NCI-H460 (cell line): ENCODE results near the gene MEOX2. TPM values are rescaled to one million over a fixed set of nuclear protein-coding genes. Genes with fewer than 3 reads are reported as not detected.

Source experiments
- DNase-seq: peaks from one replicate; pipeline ENCODE4 v3.0.0-alpha.2; 2016; ENCODE audit warnings: low read depth; ENCODE audit errors: extremely low read depth
- total RNA-seq: library from RNA; depleted of rRNA; stranded (reverse); fragments of >200 nt; shearing (Covaris generic); gene quantifications from 2 replicates; pipeline ENCODE4 v1.2.3, GENCODE V29; 2014; rRNA removed

Gene MEOX2
- total RNA-seq, 1 experiment from 2014 or later, result not detected

- no peak for DNase-seq
Measured at GRCh38 chr7:15566476-15566875, 120.0 kb downstream of the MEOX2 start.

- no peak for DNase-seq
Measured at GRCh38 chr7:15561835-15562234, 124.6 kb downstream of the MEOX2 start, which contains the start of gene AGMO. AGMO (minus strand) TSS chr7:15562015.

Other genes with a start within 250 kb of the MEOX2 start
- 0.17 TPM in 1 of 2 replicates, not detected in the other for gene AGMO, start 124.7 kb downstream of the MEOX2 start, total RNA-seq